Left lung (tissue), 10 donors: ENCODE data around the gene THOC1. TPM values are rescaled to one million over a fixed set of nuclear protein-coding genes. Genes with fewer than 3 reads are reported as not detected.

ENCODE experiments used
- ATAC-seq: fragments of 200-7000 bp; cut with Tn5 transposase; one replicate; pipeline ENCODE4 v1.9.1; 2020; ENCODE audit warnings: moderate library complexity
- DNase-seq, 4 donors: peaks; one replicate each; pipeline ENCODE4 v3.0.0-alpha.2; 2013 to 2020
- H3K27ac ChIP-seq, 2 donors: fragments of 200-600 bp; sonication (generic) in 1 of 2; one replicate each; pipeline versions ENCODE4 v1.5.0 to v1.8.0; 2020 to 2021
- H3K27me3 ChIP-seq, 2 donors: fragments of 200-600 bp; sonication (generic) in 1 of 2; one replicate each; pipeline versions ENCODE4 v1.5.0 to v1.8.0; 2020 to 2021
- H3K36me3 ChIP-seq, 2 donors: fragments of 200-600 bp; sonication (generic) in 1 of 2; one replicate each; pipeline versions ENCODE4 v1.5.0 to v1.8.0; 2020 to 2021
- H3K4me1 ChIP-seq, 2 donors: fragments of 200-600 bp; one replicate each; pipeline ENCODE4 v1.8.0; 2021
- H3K4me3 ChIP-seq, 2 donors: fragments of 200-600 bp; sonication (generic) in 1 of 2; one replicate each; pipeline versions ENCODE4 v1.5.0 to v1.8.0; 2020 to 2021; ENCODE audit warnings: mild to moderate bottlenecking in 1 of 2
- H3K9me3 ChIP-seq, 2 donors: fragments of 200-600 bp; sonication (generic) in 1 of 2; one replicate each; pipeline versions ENCODE4 v1.5.0 to v1.8.0; 2020 to 2021
- CTCF ChIP-seq, 2 donors: fragments of 200-600 bp; sonication (generic) in 1 of 2; IDR thresholded peaks; one replicate each; pipeline versions ENCODE4 v1.5.0 to v1.8.0; 2021; ENCODE audit warnings: antibody characterized with exemption in 2 of 2
- intact Hi-C, 2 donors: fragments of 100-400 bp; cut with DNase I; formaldehyde crosslinking; loops; one replicate each; pipeline versions ENCODE4 v1.11.2 to v1.14.2; 2022
- polyA plus RNA-seq, 6 donors: library from polyadenylated mRNA; unstranded; fragments of 120-200 nt; gene quantifications; one replicate each; pipeline ENCODE4 v1.2.1, GENCODE V29; 2013; ENCODE audit not compliant: insufficient read length in 6 of 6
- total RNA-seq, 2 donors: library from RNA; stranded (reverse); fragmentation: NEBNext Ultra II Directional; extraction: Animal tissue kit (Norgen Biotek cat#: 25700); gene quantifications; one replicate each; pipeline ENCODE4 v1.2.1, GENCODE V29; 2021
- donor health status: DM: no; HTN: yes; CAD: no.
- donor health status: DM: no; HTN: no; CAD: no.

THOC1 gene
- total and polyA plus RNA-seq, 8 donors, result 23.7 to 165 (median 118) TPM

DNA sequence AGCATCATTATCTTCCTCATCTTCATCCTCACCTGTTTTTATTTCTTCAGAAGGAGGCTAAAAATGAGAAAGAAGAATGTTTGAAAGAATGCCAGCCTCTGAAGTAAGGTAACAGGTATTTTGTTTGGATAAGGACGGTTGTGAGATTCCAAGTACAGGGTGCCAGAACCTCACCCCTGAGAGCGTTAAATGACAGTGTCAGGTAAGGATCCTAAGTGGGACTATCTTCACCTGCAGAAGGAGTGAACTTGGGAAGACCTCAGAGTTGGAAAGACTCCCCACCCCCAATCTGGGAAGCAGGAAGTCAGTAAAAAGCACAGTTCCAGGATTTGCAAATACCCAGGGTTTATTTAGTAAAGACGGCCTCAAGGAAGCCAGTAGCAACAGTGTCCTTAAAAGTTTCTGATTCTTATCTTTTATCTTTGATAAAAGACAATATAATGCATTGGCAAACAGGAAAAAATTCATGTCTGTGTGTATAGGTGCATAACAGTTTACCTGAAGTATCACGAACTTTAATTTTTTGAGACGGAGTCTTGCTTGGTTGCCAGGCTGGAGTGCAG, 52.3 kb downstream of the THOC1 start:
- H3K4me1 ChIP-seq, result no peaks in the 10 kb centered on the region
- no peak for DNase-seq
- no peaks in the 10 kb centered on the region for H3K27me3 ChIP-seq
- H3K9me3 ChIP-seq, result no peaks in the 10 kb centered on the region
- intact Hi-C loops, result no loop called here
- TF ChIP-seq CTCF (IDR thresholded peaks at IDR 0.05), result no peak
- H3K36me3 ChIP-seq, result peaks cover 0 to 84% of the 10 kb centered on the region in 2 donors
- ATAC-seq, result no peak
- no peak overlapping the region for H3K27ac ChIP-seq
- no peak overlapping the region for H3K4me3 ChIP-seq

DNA sequence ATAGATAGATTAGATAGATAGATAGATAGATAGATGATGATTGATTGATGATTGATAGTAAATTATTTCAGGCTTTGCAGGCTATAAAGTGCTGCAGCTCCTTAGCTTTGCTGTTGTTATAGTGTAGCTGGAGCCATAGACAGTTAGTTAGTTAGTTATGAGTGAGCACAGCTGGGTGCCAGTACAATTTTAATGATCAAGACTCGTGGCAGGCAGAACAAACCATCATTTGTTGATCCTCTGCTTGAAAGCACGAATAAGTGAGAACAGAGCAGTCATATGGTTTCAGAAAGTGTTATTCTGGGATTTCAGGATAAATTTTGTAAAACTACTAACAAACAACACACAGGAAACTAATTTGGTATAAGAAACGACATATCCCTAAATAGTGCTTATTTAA, 53.9 kb downstream of the THOC1 start:
- TF ChIP-seq CTCF (IDR thresholded peaks at IDR 0.05), result no peak
- H3K36me3 ChIP-seq, result peaks cover 0 to 100% of the 10 kb centered on the region in 2 donors
- no peaks in the 10 kb centered on the region for H3K27me3 ChIP-seq
- no peaks in the 10 kb centered on the region for H3K9me3 ChIP-seq
- no peak overlapping the region for H3K27ac ChIP-seq
- H3K4me3 ChIP-seq, result no peak overlapping the region
- intact Hi-C loops, result no loop called here
- DNase-seq, result no peak
- H3K4me1 ChIP-seq, result no peaks in the 10 kb centered on the region
- no peak for ATAC-seq

GRCh38 chr18:213505-213904, 54.3 kb downstream of the THOC1 start:
- H3K36me3 ChIP-seq, result peaks cover 0 to 99% of the 10 kb centered on the region in 2 donors
- no peaks in the 10 kb centered on the region for H3K4me1 ChIP-seq
- no peaks in the 10 kb centered on the region for H3K9me3 ChIP-seq
- ATAC-seq (no peak), DNase-seq (no peak)
- H3K27ac ChIP-seq, result no peak overlapping the region
- TF ChIP-seq CTCF (IDR thresholded peaks at IDR 0.05), result no peak
- H3K27me3 ChIP-seq, result no peaks in the 10 kb centered on the region
- no peak overlapping the region for H3K4me3 ChIP-seq
- intact Hi-C loops, result no loop called here

DNA sequence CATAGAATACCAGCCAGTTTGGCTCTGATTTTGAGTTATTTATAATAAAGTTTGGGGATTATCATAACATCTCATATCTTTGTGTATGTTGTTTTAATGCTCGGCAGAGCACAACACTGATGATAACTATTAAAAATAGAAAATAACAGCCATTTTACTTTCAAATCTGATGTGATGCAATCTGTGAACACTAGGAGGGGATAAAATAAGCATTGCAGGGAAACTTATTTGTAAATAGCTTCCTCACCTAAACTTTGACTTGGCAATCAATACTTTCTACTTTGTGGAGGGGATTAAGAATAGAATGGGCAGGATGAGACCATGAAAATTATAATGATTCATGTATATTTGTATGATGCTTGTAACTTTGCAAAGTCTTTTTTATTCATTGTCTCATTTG, 55.1 kb downstream of the THOC1 start:
- H3K4me1 ChIP-seq, result no peaks in the 10 kb centered on the region
- no peak overlapping the region for H3K27ac ChIP-seq
- peaks cover 0 to 92% of the 10 kb centered on the region in 2 donors for H3K36me3 ChIP-seq
- ATAC-seq (no peak), DNase-seq (no peak)
- no peak for TF ChIP-seq CTCF (IDR thresholded peaks at IDR 0.05)
- no peaks in the 10 kb centered on the region for H3K27me3 ChIP-seq
- no peaks in the 10 kb centered on the region for H3K9me3 ChIP-seq
- intact Hi-C loops, result no loop called here
- no peak overlapping the region for H3K4me3 ChIP-seq

GRCh38 chr18:211582-211981, 56.3 kb downstream of the THOC1 start:
- ATAC-seq (no peak), DNase-seq (no peak)
- no peak for TF ChIP-seq CTCF (IDR thresholded peaks at IDR 0.05)
- Histone ChIP-seq H3K27ac (no peak overlapping the region), H3K36me3 (peaks cover 0 to 90% of the 10 kb centered on the region in 2 donors), H3K9me3 (no peaks in the 10 kb centered on the region), H3K27me3 (no peaks in the 10 kb centered on the region), H3K4me1 (no peaks in the 10 kb centered on the region), H3K4me3 (no peak overlapping the region)
- intact Hi-C loops, result no loop called here
